ENCODE results near the gene ADCY4.
"Not testable (repeated sequence)": the region's sequence is repeated elsewhere in the genome, so short reads cannot be mapped to it uniquely, and the experiment has no call there.

Gene ADCY4

GRCh38 chr14:24334431-24335291 lies at the start of gene ADCY4:
Gene ADCY4 (minus strand): TSS chr14:24335071. CDS start chr14:24334652, 419 bp downstream.
- no peak for DNase-seq

GRCh38 chr14:24384169-24384568 lies 49.3 kb upstream of the ADCY4 start:
- DNase-seq, result no peak

GRCh38 chr14:24382064-24382371 lies 47.1 kb upstream of the ADCY4 start:
- no peak for DNase-seq

GRCh38 chr14:24381363-24382063 lies 46.6 kb upstream of the ADCY4 start:
- no peak for DNase-seq

GRCh38 chr14:24379907-24380730 lies 45.2 kb upstream of the ADCY4 start:
- no peak for DNase-seq

GRCh38 chr14:24378981-24379906 lies 44.4 kb upstream of the ADCY4 start:
- no peak for DNase-seq

GRCh38 chr14:24378327-24378726 lies 43.5 kb upstream of the ADCY4 start:
- no peak for DNase-seq

- DNase-seq, result no peak
Observed at GRCh38 chr14:24377657-24378056, 42.8 kb upstream of the ADCY4 start.

GRCh38 chr14:24377126-24377525 lies 42.3 kb upstream of the ADCY4 start:
- DNase-seq, result no peak

- DNase-seq, result no peak
Observed at GRCh38 chr14:24376448-24377070, 41.7 kb upstream of the ADCY4 start.

GRCh38 chr14:24372701-24373416 lies 38.0 kb upstream of the ADCY4 start:
- no peak for DNase-seq

- DNase-seq, result not testable (repeated sequence)
Observed at GRCh38 chr14:24371605-24372004, 36.7 kb upstream of the ADCY4 start.

GRCh38 chr14:24370748-24371147 lies 35.9 kb upstream of the ADCY4 start:
- no peak for DNase-seq

GRCh38 chr14:24369907-24370687 lies 35.2 kb upstream of the ADCY4 start:
- DNase-seq, result no peak

GRCh38 chr14:24369463-24369862 lies 34.6 kb upstream of the ADCY4 start:
- no peak for DNase-seq

GRCh38 chr14:24368562-24369252 lies 33.8 kb upstream of the ADCY4 start:
- peak; percentile 41 to 52 for DNase-seq

GRCh38 chr14:24368212-24368561 lies 33.3 kb upstream of the ADCY4 start:
- DNase-seq, result no peak

GRCh38 chr14:24367514-24368211 lies 32.8 kb upstream of the ADCY4 start, which contains the start of gene NFATC4:
Gene NFATC4 (plus strand): TSS chr14:24368184. CDS start chr14:24368341, 157 bp downstream.
- peak; percentile 70 to 83 for DNase-seq

Data from NCI-H2081 (cell line).